HG03135 (cell line): ENCODE measurements around the gene TFDP1.
A peak's percentile ranks its signal among the peaks of the same experiment; 100 is the strongest.

Experiments used
- ATAC-seq: cut with Tn5 transposase; IDR thresholded peaks from one replicate; pipeline ENCODE4 v1.9.1; 2021; ENCODE audit warnings: mild to moderate bottlenecking, moderate library complexity; ENCODE audit not compliant: unreplicated experiment

The TFDP1 gene, protein sequence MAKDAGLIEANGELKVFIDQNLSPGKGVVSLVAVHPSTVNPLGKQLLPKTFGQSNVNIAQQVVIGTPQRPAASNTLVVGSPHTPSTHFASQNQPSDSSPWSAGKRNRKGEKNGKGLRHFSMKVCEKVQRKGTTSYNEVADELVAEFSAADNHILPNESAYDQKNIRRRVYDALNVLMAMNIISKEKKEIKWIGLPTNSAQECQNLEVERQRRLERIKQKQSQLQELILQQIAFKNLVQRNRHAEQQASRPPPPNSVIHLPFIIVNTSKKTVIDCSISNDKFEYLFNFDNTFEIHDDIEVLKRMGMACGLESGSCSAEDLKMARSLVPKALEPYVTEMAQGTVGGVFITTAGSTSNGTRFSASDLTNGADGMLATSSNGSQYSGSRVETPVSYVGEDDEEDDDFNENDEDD

DNA sequence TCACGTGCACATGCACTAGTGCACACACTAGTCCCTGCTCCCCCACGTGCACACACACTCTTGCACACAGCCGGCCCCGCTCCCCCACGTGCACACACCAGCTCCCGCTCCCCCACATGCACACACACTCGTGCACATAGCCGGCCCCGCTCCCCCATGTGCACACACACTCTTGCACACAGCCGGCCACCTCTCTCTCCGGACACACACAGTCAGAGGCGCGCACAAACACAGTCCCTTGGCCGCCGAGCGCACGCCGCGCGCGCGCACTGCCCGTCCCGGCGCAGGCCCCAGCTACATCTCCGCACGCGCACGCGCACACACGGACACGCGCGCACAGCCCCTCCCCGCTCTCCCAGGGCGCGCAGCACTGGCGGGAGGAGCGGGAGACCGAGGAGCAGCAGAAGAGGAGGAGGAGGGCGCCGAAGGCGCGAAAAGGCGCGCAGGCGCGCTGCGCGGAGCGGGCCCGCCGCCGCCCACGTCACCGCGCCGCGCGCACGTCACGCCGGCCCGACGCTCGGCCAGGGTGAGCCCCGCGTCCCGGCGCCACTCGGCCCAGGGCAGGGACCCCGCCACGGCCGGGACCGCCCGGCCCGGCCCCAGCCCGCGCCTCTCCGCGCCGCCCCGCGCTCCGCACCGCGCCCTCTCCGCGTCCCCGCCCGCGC, at the start of gene TFDP1:
Gene TFDP1, plus strand, starts transcription at position 549 of the 665 bp plus-strand sequence. CDS start 1,085 bp downstream, outside the sequence.
- ATAC-seq: peak; percentile 85

DNA sequence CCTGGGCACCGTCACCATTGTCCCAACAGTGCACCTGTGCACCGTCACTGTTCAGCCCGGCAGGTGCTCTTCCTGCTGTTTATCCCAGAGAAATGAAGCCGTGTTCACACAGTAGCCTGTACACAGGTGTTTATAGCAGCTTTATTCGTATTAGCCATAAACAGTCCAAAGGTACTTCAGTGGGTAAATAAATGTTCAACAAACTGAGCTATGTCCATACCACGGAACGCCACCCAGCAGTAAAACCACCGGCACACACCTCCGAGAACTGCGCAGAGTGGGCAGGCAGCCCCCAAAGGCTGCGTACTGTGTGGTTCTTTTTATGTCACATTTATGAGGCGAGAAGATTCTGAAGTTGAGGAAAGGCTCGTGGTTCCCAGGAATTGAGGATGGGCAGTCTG, 49.2 kb upstream of the TFDP1 start:
- ATAC-seq: no peak

DNA sequence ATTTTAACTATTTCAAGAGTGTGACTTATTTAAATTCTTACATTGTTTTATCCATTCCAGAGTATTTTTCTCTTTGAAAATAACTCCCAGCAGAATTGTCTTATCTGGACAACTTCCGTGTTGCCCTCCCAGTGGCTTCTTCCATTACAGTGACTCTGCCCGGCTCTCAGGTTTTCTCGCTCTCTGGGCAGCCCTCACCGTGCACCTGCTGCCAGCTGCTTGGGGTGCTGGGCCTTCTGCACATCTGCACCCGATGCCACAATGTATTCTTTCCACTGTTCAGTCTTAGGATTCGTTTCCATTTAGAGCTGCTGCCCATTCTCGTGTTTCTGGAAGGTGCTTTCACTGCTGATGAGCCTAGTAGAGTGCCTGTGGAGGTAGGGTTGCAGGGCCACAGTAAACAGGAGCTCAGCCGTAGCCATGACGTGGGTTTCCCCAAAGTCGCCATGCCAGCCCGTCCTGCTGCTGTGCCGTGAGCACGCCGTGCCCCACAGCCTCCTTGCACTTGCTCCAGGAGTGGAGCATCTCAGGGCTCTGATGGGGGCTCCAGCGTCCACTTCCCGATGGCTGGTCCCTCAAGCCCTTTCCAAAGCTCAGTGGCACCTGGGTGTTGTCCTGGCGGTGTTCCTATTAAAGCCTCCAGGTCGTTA, 48.0 kb upstream of the TFDP1 start:
- no peak for ATAC-seq

GRCh38 chr13:113537205-113537604, 47.3 kb upstream of the TFDP1 start:
- ATAC-seq: no peak

DNA sequence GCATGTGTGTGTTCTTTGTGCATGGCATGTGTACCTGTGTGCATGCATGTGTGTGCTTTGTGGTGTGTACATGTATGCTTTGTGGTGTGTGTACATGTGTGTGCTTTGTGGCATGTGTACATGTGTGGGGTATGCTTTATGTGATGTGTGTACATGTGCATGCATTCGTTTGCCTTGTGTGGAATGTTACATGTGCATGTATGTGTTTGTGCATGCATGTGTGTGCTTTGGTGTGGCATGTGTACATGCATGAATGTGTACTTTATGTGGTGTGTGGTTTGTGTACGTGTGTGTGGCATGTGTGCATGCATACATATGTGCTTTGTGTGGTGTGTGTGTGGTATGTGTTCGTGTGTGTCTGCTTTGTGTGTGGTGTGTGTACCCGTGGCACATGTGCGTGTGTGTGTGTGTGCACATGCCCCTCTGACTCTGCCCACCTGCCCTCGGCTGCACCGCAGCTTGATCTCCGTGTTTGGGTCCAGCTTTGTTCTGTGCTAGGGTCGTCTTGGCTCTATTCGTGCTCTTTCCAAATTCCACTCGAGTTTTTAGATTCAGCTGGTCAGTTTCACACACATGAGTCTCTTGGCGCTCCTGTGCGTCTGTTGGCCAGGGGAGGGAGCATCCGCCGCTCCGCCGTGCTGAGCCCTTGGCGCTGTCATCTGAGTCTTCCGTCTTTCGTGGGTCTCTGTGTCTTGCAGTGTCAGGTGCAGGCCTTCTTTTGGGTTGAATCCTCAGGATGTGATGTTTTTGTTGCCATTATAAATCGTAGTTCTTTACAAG, 46.5 kb upstream of the TFDP1 start:
- no peak for ATAC-seq

- ATAC-seq: no peak
Measured at GRCh38 chr13:113538689-113539058, 45.9 kb upstream of the TFDP1 start.

DNA sequence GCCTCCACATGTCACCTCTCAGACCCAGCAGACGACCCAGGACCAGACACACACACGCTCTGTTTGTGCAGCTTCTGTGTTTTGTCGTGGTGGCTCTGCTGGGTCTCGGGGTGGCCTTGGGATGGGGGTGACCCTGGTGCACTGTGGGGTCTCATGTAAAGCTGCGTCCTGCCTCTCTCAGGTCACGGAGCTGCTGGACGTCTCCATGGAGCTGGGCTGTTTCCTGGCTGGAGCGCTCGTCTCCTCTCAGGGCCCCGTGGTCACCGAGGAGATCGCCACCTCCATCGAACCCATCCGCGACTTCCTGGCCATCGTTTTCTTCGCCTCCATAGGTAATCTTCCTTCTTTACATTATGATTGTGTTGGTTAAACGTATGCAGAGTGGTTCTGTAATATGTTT, 45.4 kb upstream of the TFDP1 start:
- no peak for ATAC-seq

DNA sequence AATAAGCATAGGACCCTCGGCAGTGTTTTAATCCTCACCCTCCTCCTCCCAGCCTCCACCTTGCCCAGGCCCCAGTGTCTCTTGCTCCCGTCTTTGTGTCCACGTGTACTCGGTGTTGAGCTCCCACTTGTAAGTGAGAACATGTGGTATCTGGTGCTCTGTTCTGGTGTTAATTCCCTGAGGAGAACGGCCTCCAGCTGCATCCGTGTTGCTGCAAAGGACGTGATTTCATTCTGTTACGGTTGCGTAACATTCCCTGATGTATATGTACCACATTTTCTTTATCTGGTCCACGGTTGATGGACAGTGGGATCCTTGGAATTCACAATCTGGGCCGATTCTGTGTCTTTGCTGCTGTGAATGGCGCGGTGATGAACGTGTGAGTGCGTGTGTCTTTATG, 44.7 kb upstream of the TFDP1 start:
- ATAC-seq: no peak

DNA sequence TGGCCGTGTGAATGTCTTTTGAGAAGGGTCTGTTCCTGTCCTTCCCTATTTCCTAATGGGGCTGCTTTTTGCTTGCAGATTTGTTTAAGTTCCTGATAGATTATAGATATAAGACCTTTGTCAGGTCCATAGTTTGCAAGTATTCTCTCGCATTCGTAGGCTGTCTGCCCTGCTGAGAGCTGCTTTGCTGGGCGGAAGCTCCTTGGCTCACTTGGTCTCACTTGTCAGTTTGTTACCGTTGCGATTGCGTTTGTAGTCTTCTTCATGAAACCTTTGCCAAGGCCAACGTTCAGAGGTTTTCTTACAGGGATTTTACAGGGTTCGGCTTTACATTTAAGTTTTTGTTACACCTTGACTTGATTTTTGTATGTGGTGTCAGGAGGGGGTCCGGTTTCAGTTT, 44.0 kb upstream of the TFDP1 start:
- ATAC-seq: no peak

DNA sequence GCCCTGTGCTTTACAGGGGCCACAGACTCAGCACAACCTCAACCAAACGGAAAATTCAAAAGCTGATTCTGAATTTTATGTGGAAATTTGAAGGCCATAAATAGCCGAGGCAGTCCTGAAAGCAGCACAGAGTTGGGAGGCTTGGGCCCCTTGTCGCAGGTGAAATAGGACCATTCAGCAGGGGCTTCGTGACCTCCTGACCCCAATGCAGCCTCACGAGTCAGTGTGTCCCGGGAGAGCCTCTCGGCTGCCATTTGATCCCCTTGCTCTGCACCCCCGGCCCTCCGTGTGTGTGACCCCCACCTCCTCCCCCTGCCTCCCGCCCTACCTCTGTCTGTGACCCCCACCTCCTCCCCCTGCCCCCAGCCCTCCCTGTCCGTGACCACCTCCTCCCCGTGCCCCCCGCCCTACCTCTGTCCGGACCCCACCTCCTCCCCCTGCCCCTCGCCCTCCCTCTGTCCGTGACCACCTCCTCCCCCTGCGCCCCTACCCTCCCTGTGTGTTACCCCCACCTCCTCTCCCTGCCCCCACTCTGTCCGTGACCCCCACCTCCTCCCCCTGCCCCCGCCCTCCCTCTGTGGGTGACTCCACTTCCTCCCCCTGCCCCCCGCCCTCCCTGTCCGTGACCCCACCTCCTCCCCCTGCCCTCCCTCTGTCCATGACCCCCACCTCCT, 41.7 kb upstream of the TFDP1 start:
- no peak for ATAC-seq

DNA sequence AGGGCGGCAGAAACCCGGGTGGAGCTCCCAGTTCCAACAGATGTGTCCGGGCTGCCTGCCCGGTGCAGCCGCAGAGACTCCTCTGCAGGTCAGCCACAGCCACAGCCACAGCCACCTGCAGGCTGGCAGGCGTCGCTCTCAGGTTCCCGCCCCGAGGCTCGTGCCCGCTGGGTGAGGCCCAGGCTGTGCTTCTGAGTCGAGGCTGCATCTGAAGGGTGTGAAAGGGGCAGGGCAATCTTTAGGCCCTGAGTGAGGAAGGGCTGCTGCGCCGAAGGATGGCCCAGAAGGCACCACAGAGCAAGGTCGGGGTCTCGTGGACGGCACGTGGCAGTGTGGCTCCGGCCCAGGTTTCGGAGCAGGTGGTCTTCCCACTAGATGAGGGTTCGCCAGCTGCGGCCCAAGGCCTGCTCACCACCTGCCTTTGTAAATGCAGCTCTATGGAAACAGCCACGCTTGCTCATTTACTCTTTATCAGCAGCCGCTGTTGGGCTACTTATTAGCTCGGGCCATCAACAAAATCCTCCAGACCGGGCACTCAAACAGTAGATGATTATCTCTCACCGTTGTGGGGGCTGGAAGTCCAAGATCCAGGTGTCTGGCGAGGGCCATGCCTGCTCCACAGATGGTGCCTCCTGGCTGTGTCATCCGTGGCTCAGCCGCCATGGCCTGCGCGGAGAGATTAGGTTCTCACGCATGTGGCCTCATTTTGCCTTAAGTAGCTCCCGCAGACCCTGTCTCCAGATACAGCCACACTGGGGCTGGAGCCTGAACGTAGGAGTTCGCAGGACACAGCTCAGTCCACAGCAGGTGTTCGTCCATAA, 40.3 kb upstream of the TFDP1 start:
- no peak for ATAC-seq

GRCh38 chr13:113544896-113545295, 39.7 kb upstream of the TFDP1 start:
- ATAC-seq: no peak

DNA sequence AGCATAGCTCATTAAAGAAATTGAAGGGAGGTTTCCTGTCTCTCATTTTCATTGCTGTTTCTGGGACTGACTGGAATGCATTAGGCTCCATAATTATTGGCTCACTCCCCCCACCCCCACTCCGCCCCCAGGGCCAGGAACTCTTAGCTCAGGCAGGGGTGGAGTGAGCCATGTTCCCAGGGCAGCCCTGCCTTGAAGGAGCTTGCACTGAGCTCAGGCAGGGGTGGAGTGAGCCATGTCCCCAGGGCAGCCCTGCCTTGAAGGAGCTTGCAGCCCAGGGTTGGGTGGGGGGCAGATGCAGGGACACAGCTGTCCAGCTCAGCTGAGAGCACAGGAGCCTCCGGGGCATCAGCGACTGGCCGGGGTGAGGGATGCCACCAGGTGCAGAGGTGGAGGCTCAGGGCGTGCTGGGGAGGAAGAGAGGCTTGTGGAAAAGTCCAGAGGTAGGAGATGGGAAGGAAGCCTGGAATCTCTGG, 39.1 kb upstream of the TFDP1 start:
- no peak for ATAC-seq

DNA sequence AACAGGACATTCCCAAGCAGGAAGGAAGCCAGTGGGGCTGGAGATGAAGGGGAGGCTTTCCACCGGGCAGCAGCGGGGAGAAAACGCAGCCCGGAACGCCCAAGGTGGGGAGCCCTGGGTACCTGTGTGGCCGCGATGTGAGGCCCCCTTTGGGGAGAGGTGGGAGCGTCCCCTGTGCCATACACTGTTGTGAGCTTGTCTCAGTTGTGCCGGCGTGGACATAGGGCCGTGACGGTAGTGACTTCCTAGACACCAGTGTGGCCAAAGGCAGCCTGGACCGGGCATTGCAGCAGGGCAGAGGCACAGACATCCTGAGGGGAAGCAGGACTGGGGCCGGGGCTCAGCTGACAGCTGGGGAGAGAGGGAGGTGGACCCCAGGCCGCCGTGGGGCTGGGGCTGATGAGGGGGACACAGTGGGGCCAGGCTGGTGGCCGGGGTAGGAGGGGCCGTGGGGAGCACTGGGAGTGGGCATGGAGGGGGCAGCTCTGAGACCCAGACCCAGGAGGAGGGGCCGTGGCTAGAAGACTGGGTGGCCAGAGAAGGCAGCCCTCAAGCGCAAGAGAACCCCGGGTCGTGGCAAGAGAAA, 38.5 kb upstream of the TFDP1 start:
- ATAC-seq: no peak

GRCh38 chr13:113546571-113547237, 37.8 kb upstream of the TFDP1 start:
- no peak for ATAC-seq

- no peak for ATAC-seq
Measured at GRCh38 chr13:113547238-113547971, 37.1 kb upstream of the TFDP1 start.

DNA sequence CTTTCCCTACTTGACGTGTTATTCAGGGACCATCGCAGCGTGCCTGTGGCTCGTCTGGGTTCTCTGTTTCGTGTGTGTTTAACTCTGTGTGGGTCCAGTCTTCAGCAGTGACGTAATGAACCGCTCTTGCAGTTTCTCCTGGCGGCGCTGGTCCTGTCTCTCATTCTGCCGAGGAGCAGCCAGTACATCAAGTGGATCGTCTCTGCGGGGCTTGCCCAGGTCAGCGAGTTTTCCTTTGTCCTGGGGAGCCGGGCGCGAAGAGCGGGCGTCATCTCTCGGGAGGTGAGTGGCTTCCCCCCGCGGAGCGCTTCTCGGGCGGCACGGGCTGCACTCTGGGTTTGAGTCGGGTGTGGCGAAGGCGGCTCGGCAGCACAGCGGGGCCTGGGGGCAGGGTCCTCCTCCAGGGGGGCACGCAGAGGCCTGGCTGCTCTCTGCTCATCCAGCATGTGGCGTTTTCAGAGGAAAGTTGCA, 36.3 kb upstream of the TFDP1 start:
- no peak for ATAC-seq
